ENCODE data around the gene STK11IP. TPM values are rescaled to one million over a fixed set of nuclear protein-coding genes. Genes with fewer than 3 reads are reported as not detected.

STK11IP gene
- total RNA-seq, 1 donor from 2014 or later, result 32.9 TPM

- TF ChIP-seq CTCF (conservative IDR thresholded peaks at IDR 0.05), result no peak
Observed at GRCh38 chr2:219556413-219556812, 41.2 kb upstream of the STK11IP start.

DNA sequence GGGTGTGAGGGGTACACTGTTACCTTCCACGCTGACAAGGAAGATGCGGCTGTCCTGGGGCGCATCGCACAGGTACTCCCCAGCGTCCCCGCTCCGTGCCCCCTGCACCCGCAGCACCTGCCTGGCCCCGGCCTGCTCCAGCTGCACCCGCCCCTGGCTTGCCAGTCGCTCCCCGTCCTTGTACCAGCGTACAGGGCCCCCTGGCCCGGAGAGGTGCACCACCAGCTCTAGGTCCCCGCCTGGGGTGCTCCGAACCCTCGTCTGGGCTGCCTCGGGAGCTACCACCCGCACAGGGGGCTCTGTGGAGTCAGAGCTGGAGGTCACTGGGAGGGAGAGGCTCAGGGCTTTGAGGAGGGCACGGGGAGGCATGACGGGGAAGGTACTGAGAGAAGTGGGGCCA lies 40.3 kb upstream of the STK11IP start:
- DNase-seq (ENCODE audit: low read depth, low spot score), result no peak
- Mint-ChIP-seq H3K27me3 (ENCODE audit: low read depth) (peaks cover 12% of the 10 kb centered on the region), H3K27ac (ENCODE audit: unreplicated experiment) (no peak overlapping the region), H3K4me1 (peaks cover 19% of the 10 kb centered on the region), H3K4me3 (no peak overlapping the region), H3K9me3 (no peaks in the 10 kb centered on the region), H3K36me3 (ENCODE audit: low read depth) (no peaks in the 10 kb centered on the region)
- no peak for TF ChIP-seq CTCF (conservative IDR thresholded peaks at IDR 0.05)

More at GRCh38 chr2:219556413-219556812, 41.2 kb upstream of the STK11IP start:
- DNase-seq (ENCODE audit: low read depth, low spot score), result no peak
- Mint-ChIP-seq H3K4me1 (peaks cover 19% of the 10 kb centered on the region), H3K4me3 (peak overlapping the region; percentile 54), H3K9me3 (no peaks in the 10 kb centered on the region), H3K36me3 (ENCODE audit: low read depth) (no peaks in the 10 kb centered on the region), H3K27me3 (ENCODE audit: low read depth) (peaks cover 12% of the 10 kb centered on the region), H3K27ac (ENCODE audit: unreplicated experiment) (no peak overlapping the region)

DNA sequence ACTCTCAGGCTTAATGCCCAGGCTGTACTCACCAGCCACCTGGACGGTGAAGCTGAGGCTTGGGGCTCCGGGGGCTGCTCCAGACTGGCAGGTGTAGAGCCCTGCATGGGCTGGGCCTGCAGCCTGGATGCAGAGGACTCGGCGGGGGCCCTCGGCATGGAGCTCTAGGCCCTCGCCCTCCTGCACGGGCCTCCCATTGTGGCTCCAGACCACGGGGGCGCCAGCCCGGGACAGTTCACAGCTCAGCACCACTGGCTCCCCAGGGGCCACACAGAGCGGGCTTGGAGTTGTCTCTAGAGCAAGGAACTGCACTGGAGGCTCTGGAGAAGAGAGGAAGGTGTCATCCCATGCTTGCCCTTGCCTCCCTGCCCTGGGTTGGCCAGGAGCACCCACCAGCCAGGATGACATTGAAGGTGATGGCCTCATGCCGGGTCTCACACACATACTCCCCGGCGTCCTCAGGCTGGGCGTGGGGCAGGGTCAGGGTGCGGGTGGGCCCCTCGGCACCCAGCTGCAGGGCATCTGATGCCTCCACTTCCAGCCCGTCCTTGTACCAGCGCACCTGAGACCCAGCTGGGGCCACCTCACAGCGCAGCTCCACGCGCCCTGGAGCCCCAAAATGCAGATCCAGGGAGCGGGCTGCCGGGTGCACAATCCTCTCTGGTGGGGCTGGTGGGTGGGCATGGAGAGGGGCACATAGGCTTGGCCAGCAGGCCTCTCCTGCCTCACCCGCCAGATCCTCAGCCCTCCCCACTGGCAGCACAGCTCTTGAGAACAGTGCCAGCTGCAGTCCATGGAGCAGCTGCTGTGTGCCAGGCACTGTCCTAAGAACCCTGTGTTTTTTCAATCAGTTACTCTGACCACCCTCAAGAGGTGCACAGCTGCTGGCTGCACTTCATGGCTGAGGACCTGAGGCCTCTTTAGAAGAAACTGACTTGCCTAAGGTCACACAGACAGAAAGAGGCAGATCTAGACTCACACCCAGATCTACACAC lies 39.6 kb upstream of the STK11IP start:
- DNase-seq (ENCODE audit: low read depth, low spot score), result no peak
- no peak for TF ChIP-seq CTCF (conservative IDR thresholded peaks at IDR 0.05)
- Mint-ChIP-seq H3K36me3 (ENCODE audit: low read depth) (no peaks in the 10 kb centered on the region), H3K9me3 (no peaks in the 10 kb centered on the region), H3K4me3 (no peak overlapping the region), H3K4me1 (peaks cover 19% of the 10 kb centered on the region), H3K27me3 (ENCODE audit: low read depth) (peaks cover 11% of the 10 kb centered on the region), H3K27ac (ENCODE audit: unreplicated experiment) (no peak overlapping the region)

- Mint-ChIP-seq H3K36me3 (ENCODE audit: low read depth) (peaks cover 3% of the 10 kb centered on the region), H3K27me3 (ENCODE audit: low read depth) (no peaks in the 10 kb centered on the region), H3K9me3 (no peaks in the 10 kb centered on the region), H3K27ac (ENCODE audit: unreplicated experiment) (no peak overlapping the region), H3K4me1 (peaks cover 14% of the 10 kb centered on the region), H3K4me3 (no peak overlapping the region)
- DNase-seq (ENCODE audit: low read depth, low spot score), result no peak
- TF ChIP-seq CTCF (conservative IDR thresholded peaks at IDR 0.05), result no peak
Observed at GRCh38 chr2:219559156-219559915, 38.3 kb upstream of the STK11IP start.

- DNase-seq (ENCODE audit: low read depth, low spot score), result no peak
- TF ChIP-seq CTCF (conservative IDR thresholded peaks at IDR 0.05), result peak; percentile 74
- Mint-ChIP-seq H3K4me3 (no peak overlapping the region), H3K9me3 (no peaks in the 10 kb centered on the region), H3K27ac (ENCODE audit: unreplicated experiment) (no peak overlapping the region), H3K27me3 (ENCODE audit: low read depth) (no peaks in the 10 kb centered on the region), H3K36me3 (ENCODE audit: low read depth) (peaks cover 3% of the 10 kb centered on the region), H3K4me1 (peaks cover 14% of the 10 kb centered on the region)
Observed at GRCh38 chr2:219560037-219560892, 37.4 kb upstream of the STK11IP start.

Data from neural crest cell (in vitro differentiated cells).